HCT116 (cell line): ENCODE data around the gene ASB1. TPM values are rescaled to one million over a fixed set of nuclear protein-coding genes. Genes with fewer than 3 reads are reported as not detected.

Source experiments
- ATAC-seq: fragments of 200-7000 bp; cut with Tn5 transposase; 2 replicates; pipeline ENCODE4 v1.9.1; 2020; ENCODE audit warnings: mild to moderate bottlenecking, moderate library complexity
- BruUV-seq: library from RNA; stranded (reverse); fragments of 400-500 nt; replicated peaks from 2 replicates; lab custom pipeline; 2021; lab: Mats Ljungman, UMichigan
- CTCF ChIA-PET: fragments of 300-600 bp; sonication (Branson Sonifier 250); formaldehyde crosslinking; loops from one replicate; lab custom pipeline; 2021; ENCODE audit warnings: antibody characterized with exemption; lab: Charles Lee
- POLR2A ChIA-PET: fragments of 300-600, 350-600 bp; sonication (Branson Sonifier 250); formaldehyde crosslinking; loops from one replicate; lab custom pipeline; 2021; ENCODE audit warnings: antibody characterized with exemption; lab: Charles Lee
- RAD21 ChIA-PET, 2 experiments: fragments of 300-600 bp; sonication (Branson Sonifier 250); formaldehyde crosslinking; loops; one replicate each; lab custom pipeline; 2023; ENCODE audit warnings: low total read pairs in 2 of 2; ENCODE audit not compliant: uncharacterized antibody in 2 of 2, unreplicated experiment in 2 of 2, low non-redundant PET in 1 of 2; lab: Charles Lee
- DNase-seq: peaks from one replicate; pipeline ENCODE4 v3.0.0-alpha.2; 2010; ENCODE audit warnings: low read depth, low spot score
- H2AFZ ChIP-seq: fragments of 200-600 bp; shearing (Covaris generic), sonication (generic); 2 replicates; pipeline ENCODE4 v1.6.1; 2017; ENCODE audit warnings: low read depth, mixed run types, mixed read lengths, antibody characterized with exemption, low read length; ENCODE audit not compliant: poor library complexity, severe bottlenecking
- H3K27ac ChIP-seq: 2 replicates; pipeline ENCODE4 v1.5.1; 2012; ENCODE audit warnings: low read depth, low read length
- H3K27me3 ChIP-seq: fragments of 200-600 bp; sonication (generic); 2 replicates; pipeline ENCODE4 v1.6.1; 2016; ENCODE audit warnings: mixed run types, low read length, mixed read lengths; ENCODE audit not compliant: insufficient read depth
- H3K36me3 ChIP-seq, 2 experiments: fragments of 200-500 bp in 1 of 2; fragments of 200-600 bp in 1 of 2; sonication (Bioruptor generic) in 1 of 2; sonication (generic) in 1 of 2; 2 replicates each; pipeline versions ENCODE4 v1.5.1 to v1.6.1; 2014 to 2016; ENCODE audit warnings: low read length in 2 of 2, inconsistent platforms in 1 of 2, mixed read lengths in 1 of 2, mixed run types in 1 of 2; ENCODE audit not compliant: insufficient read depth in 2 of 2, control insufficient read depth in 1 of 2
- H3K4me1 ChIP-seq, 2 experiments: fragments of 200-600 bp in 1 of 2; sonication (generic) in 1 of 2; 2 replicates each; pipeline versions ENCODE4 v1.5.1 to v1.6.1; 2012 to 2017; ENCODE audit warnings: low read length in 2 of 2, inconsistent platforms in 1 of 2, mild to moderate bottlenecking in 1 of 2, mixed read lengths in 1 of 2, mixed run types in 1 of 2, moderate library complexity in 1 of 2; ENCODE audit not compliant: insufficient read depth in 2 of 2, control insufficient read depth in 1 of 2
- H3K4me2 ChIP-seq: fragments of 200-600 bp; sonication (generic); 2 replicates; pipeline ENCODE4 v1.6.1; 2017; ENCODE audit warnings: mixed run types, low read length, mixed read lengths
- H3K4me3 ChIP-seq, 2 experiments: fragments of 200-600 bp in 1 of 2; sonication (generic) in 1 of 2; replicated peaks in 1 of 2; 2 replicates each; pipeline ENCODE4 v1.5.1; 2011 to 2016; ENCODE audit warnings: low read length in 2 of 2, control low read depth in 1 of 2, low read depth in 1 of 2, mild to moderate bottlenecking in 1 of 2, mixed read lengths in 1 of 2, mixed run types in 1 of 2
- H3K79me2 ChIP-seq: fragments of 200-600 bp; sonication (generic); 2 replicates; pipeline ENCODE4 v1.6.1; 2017; ENCODE audit warnings: mild to moderate bottlenecking, mixed run types, low read length, moderate library complexity, mixed read lengths; ENCODE audit not compliant: insufficient read depth
- H3K9ac ChIP-seq: fragments of 200-600 bp; sonication (generic); 2 replicates; pipeline ENCODE4 v1.6.1; 2016; ENCODE audit warnings: low read length, mixed read lengths
- H3K9me2 ChIP-seq: fragments of 200-600 bp; sonication (generic), shearing (Covaris generic); 2 replicates; pipeline ENCODE4 v1.6.1; 2017; ENCODE audit warnings: mixed run types, mild to moderate bottlenecking, moderate library complexity; ENCODE audit not compliant: insufficient read depth
- H3K9me3 ChIP-seq, 2 experiments: fragments of 200-500 bp in 1 of 2; fragments of 200-600 bp in 1 of 2; sonication (Bioruptor generic) in 1 of 2; sonication (generic) in 1 of 2; 2 replicates each; pipeline ENCODE4 v1.6.1; 2014 to 2017; ENCODE audit warnings: low read length in 2 of 2, mixed read lengths in 2 of 2, inconsistent platforms in 1 of 2, low read depth in 1 of 2, mild to moderate bottlenecking in 1 of 2, mixed run types in 1 of 2, moderate library complexity in 1 of 2; ENCODE audit not compliant: control insufficient read depth in 1 of 2, insufficient read depth in 1 of 2
- H4K20me1 ChIP-seq: fragments of 200-600 bp; sonication (generic), shearing (Covaris generic); 2 replicates; pipeline ENCODE4 v1.6.1; 2017; ENCODE audit warnings: mixed run types, mild to moderate bottlenecking, moderate library complexity; ENCODE audit not compliant: insufficient read depth
- CEBPB ChIP-seq: IDR thresholded peaks from 2 replicates; pipeline ENCODE4 v1.6.1; 2012; ENCODE audit warnings: low read depth
- ELF1 ChIP-seq: IDR thresholded peaks from 2 replicates; pipeline ENCODE4 v1.6.1; 2012; ENCODE audit warnings: low read depth, borderline replicate concordance
- EZH2phosphoT487 ChIP-seq: fragments of 200-600 bp; IDR thresholded peaks from 2 replicates; pipeline ENCODE4 v1.6.1; 2018; ENCODE audit warnings: antibody characterized with exemption, borderline replicate concordance
- MAX ChIP-seq: IDR thresholded peaks from 2 replicates; pipeline ENCODE4 v1.6.1; 2012
- POLR2A ChIP-seq: IDR thresholded peaks from 2 replicates; pipeline ENCODE4 v1.7.0; 2011; ENCODE audit warnings: borderline replicate concordance; ENCODE audit not compliant: insufficient read depth, insufficient read length; ENCODE audit errors: extremely low read depth
- RAD21 ChIP-seq: IDR thresholded peaks from 2 replicates; pipeline ENCODE4 v1.6.1; 2012; ENCODE audit warnings: low read depth, mild to moderate bottlenecking
- REST ChIP-seq: IDR thresholded peaks from 2 replicates; pipeline ENCODE4 v1.6.1; 2012; ENCODE audit warnings: low read depth
- SIN3A ChIP-seq: IDR thresholded peaks from 2 replicates; pipeline ENCODE4 v1.6.1; 2012; ENCODE audit warnings: low read depth
- SP1 ChIP-seq: IDR thresholded peaks from 2 replicates; pipeline ENCODE4 v1.6.1; 2012; ENCODE audit warnings: low read depth
- SRF ChIP-seq: IDR thresholded peaks from 2 replicates; pipeline ENCODE4 v1.6.1; 2012; ENCODE audit warnings: low read depth
- ZFX ChIP-seq: fragments of 450-650 bp; IDR thresholded peaks from 2 replicates; pipeline ENCODE4 v1.6.1; 2017
- intact Hi-C: fragments of 100-400 bp; cut with micrococcal nuclease; formaldehyde crosslinking; loops from 2 replicates; pipeline ENCODE4 v1.10.0; 2022
- total RNA-seq: library from RNA; stranded (reverse); gene quantifications from one replicate; pipeline ENCODE4 v1.2.1, GENCODE V29; 2021; ENCODE audit not compliant: unreplicated experiment

ASB1 gene
- total RNA-seq, 1 experiment from 2014 or later: 43.1 TPM

GRCh38 chr2:238423561-238424312 lies 3.0 kb upstream of the ASB1 start:
- Histone ChIP-seq H2AFZ (no peak overlapping the region), H3K4me2 (no peak overlapping the region), H3K9ac (no peak overlapping the region), H3K36me3 (no peaks in the 10 kb centered on the region), H3K4me1 (peaks cover 17 to 20% of the 10 kb centered on the region in 2 experiments), H3K27me3 (no peaks in the 10 kb centered on the region), H3K27ac (no peak overlapping the region), H3K9me3 (no peaks in the 10 kb centered on the region), H3K4me3 (no peak overlapping the region), H3K9me2 (no peaks in the 10 kb centered on the region), H3K79me2 (peaks cover 18% of the 10 kb centered on the region), H4K20me1 (no peaks in the 10 kb centered on the region)
- ATAC-seq (no peak), DNase-seq (no peak)
- ChIA-PET CTCF (no interaction called here), POLR2A (no interaction called here), RAD21 (no interaction called here)
- BruUV-seq: no TSS peak
- intact Hi-C loops: no loop called here
- no peak for TF ChIP-seq REST
- no peak for TF ChIP-seq POLR2A
- TF ChIP-seq ZFX: no peak
- no peak for TF ChIP-seq SIN3A
- TF ChIP-seq ELF1: no peak
- no peak for TF ChIP-seq EZH2phosphoT487
- no peak for TF ChIP-seq SP1
- no peak for TF ChIP-seq RAD21
- TF ChIP-seq SRF: no peak
- TF ChIP-seq CEBPB: no peak
- no peak for TF ChIP-seq MAX
